PC-9 (cell line): ENCODE results near the gene CIZ1. TPM values are rescaled to one million over a fixed set of nuclear protein-coding genes. Genes with fewer than 3 reads are reported as not detected.

Source experiments
- BruUV-seq: library from RNA; stranded (reverse); fragments of 400-500 nt; replicated peaks from 2 replicates; lab custom pipeline; 2021; lab: Mats Ljungman, UMichigan
- CTCF ChIA-PET: fragments of 300-600 bp; sonication (Branson Sonifier 250); formaldehyde crosslinking; loops from one replicate; lab custom pipeline; 2022; ENCODE audit warnings: antibody characterized with exemption; lab: Charles Lee
- POLR2A ChIA-PET: fragments of 300-600 bp; sonication (Branson Sonifier 250); formaldehyde crosslinking; loops from one replicate; lab custom pipeline; 2022; ENCODE audit warnings: antibody characterized with exemption; ENCODE audit not compliant: unreplicated experiment; lab: Charles Lee
- DNase-seq, 2 experiments: peaks; one replicate each; pipeline versions ENCODE4 v3.0.0 to v3.0.0-alpha.2; 2015 to 2022; ENCODE audit warnings: mixed read lengths in 1 of 2
- H2AFZ ChIP-seq: fragments of 200-600 bp; sonication (generic); 2 replicates; pipeline ENCODE4 v1.8.1; 2017; ENCODE audit warnings: antibody characterized with exemption
- H3F3A ChIP-seq: fragments of 200-600 bp; sonication (generic); 2 replicates; pipeline ENCODE4 v1.8.1; 2017; ENCODE audit warnings: antibody characterized with exemption, mild to moderate bottlenecking, low read depth; ENCODE audit not compliant: insufficient read depth
- H3K27ac ChIP-seq: fragments of 200-600 bp; sonication (generic); 2 replicates; pipeline ENCODE4 v1.6.1; 2016; ENCODE audit warnings: mixed run types
- H3K27me3 ChIP-seq: fragments of 200-600 bp; sonication (generic); 2 replicates; pipeline ENCODE4 v1.6.1; 2016; ENCODE audit warnings: low read depth, mixed run types; ENCODE audit not compliant: insufficient read depth
- H3K36me3 ChIP-seq: fragments of 200-600 bp; sonication (generic); 2 replicates; pipeline ENCODE4 v1.6.1; 2016; ENCODE audit warnings: low read depth, mixed run types
- H3K4me1 ChIP-seq: fragments of 200-600 bp; sonication (generic); replicated peaks from 2 replicates; pipeline ENCODE4 v1.6.1; 2016; ENCODE audit warnings: mixed run types; ENCODE audit not compliant: insufficient read depth
- H3K4me2 ChIP-seq: fragments of 200-600 bp; sonication (generic); 2 replicates; pipeline ENCODE4 v1.6.1; 2017; ENCODE audit warnings: mixed run types
- H3K4me3 ChIP-seq: fragments of 200-600 bp; sonication (generic); 2 replicates; pipeline ENCODE4 v1.6.1; 2016; ENCODE audit warnings: mixed run types
- H3K79me2 ChIP-seq: fragments of 200-600 bp; sonication (generic); 2 replicates; pipeline ENCODE4 v1.6.1; 2017; ENCODE audit warnings: low read depth, mixed run types
- H3K9me2 ChIP-seq: fragments of 200-600 bp; sonication (generic); 2 replicates; pipeline ENCODE4 v1.8.1; 2017; ENCODE audit warnings: mild to moderate bottlenecking; ENCODE audit not compliant: insufficient read depth
- H3K9me3 ChIP-seq: fragments of 200-600 bp; sonication (generic); 2 replicates; pipeline ENCODE4 v1.8.1; 2016; ENCODE audit warnings: low read depth; ENCODE audit not compliant: insufficient read depth
- H4K20me1 ChIP-seq: fragments of 200-600 bp; sonication (generic); 2 replicates; pipeline ENCODE4 v1.8.1; 2017; ENCODE audit not compliant: insufficient read depth
- CTCF ChIP-seq: fragments of 200-600 bp; sonication (generic); conservative IDR thresholded peaks from 2 replicates; pipeline ENCODE4 v1.6.1; 2017; ENCODE audit warnings: mixed run types, antibody characterized with exemption, mild to moderate bottlenecking, moderate library complexity
- EZH2 ChIP-seq: fragments of 200-600 bp; sonication (generic); IDR thresholded peaks from 2 replicates; pipeline ENCODE4 v1.8.0; 2017; ENCODE audit warnings: antibody characterized with exemption, low read depth
- intact Hi-C: fragments of 100-400 bp; cut with micrococcal nuclease; formaldehyde crosslinking; loops from one replicate; pipeline ENCODE4 v1.10.0; 2022; ENCODE audit not compliant: unreplicated experiment
- total RNA-seq: library from RNA; stranded (reverse); gene quantifications from 2 replicates; pipeline ENCODE4 v1.2.3, GENCODE V29; 2021

The CIZ1 gene
- total RNA-seq, 1 experiment from 2014 or later, result 213 TPM

DNA sequence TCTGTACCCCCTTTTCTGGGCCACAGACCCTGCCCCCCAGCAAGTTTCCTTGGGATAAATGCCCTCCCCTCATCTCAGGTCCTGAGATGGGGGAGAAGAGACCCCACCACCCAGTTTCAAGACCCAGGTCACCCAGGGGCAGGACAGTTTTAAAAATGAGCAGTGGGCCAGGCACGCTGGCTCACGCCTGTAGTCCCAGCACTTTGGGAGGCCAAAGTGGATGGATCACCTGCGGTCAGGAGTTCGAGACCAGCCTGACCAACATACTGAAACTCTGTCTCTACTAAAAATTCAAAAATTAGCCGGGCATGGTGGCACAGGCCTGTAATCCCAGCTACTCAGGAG lies 69.9 kb downstream of the CIZ1 start:
- Histone ChIP-seq H3F3A (peaks cover 10% of the 10 kb centered on the region; the same call in 1 of the 2 replicates), H3K36me3 (no peaks in the 10 kb centered on the region), H3K27ac (no peak overlapping the region), H2AFZ (no peak overlapping the region), H3K79me2 (peaks cover 22% of the 10 kb centered on the region), H4K20me1 (peaks cover 19% of the 10 kb centered on the region), H3K4me3 (no peak overlapping the region), H3K4me2 (no peak overlapping the region), H3K9me2 (no peaks in the 10 kb centered on the region), H3K9me3 (no peaks in the 10 kb centered on the region), H3K27me3 (no peaks in the 10 kb centered on the region), H3K4me1 (peaks cover 9% of the 10 kb centered on the region)
- intact Hi-C loops, result no loop called here
- TF ChIP-seq CTCF (no peak), EZH2 (no peak)
- ChIA-PET CTCF (no interaction called here), POLR2A (no interaction called here)
- BruUV-seq, result no TSS peak
- no peak for DNase-seq

- CTCF ChIA-PET, result no interaction called here
- Histone ChIP-seq H3K4me3 (no peak overlapping the region), H3F3A (peaks cover 10% of the 10 kb centered on the region; the same call in 1 of the 2 replicates), H4K20me1 (peaks cover 15% of the 10 kb centered on the region), H3K4me2 (no peak overlapping the region), H3K4me1 (peaks cover 4% of the 10 kb centered on the region), H3K27ac (no peak overlapping the region), H3K9me3 (no peaks in the 10 kb centered on the region), H2AFZ (no peak overlapping the region), H3K79me2 (peaks cover 17% of the 10 kb centered on the region), H3K27me3 (no peaks in the 10 kb centered on the region), H3K36me3 (no peaks in the 10 kb centered on the region), H3K9me2 (no peaks in the 10 kb centered on the region)
- POLR2A ChIA-PET, result no interaction called here
- BruUV-seq, result no TSS peak
- TF ChIP-seq EZH2 (no peak), CTCF (no peak)
- DNase-seq, result no peak
- intact Hi-C loops, result no loop called here
Measured at GRCh38 chr9:128120741-128121465, 70.5 kb downstream of the CIZ1 start.

GRCh38 chr9:128120061-128120740 lies 71.2 kb downstream of the CIZ1 start:
- H3K4me2 ChIP-seq, result no peak overlapping the region
- no peaks in the 10 kb centered on the region for H3K9me2 ChIP-seq
- H3K4me3 ChIP-seq, result no peak overlapping the region
- H3K27me3 ChIP-seq, result no peaks in the 10 kb centered on the region
- H3K27ac ChIP-seq, result no peak overlapping the region
- H2AFZ ChIP-seq, result no peak overlapping the region
- ChIA-PET CTCF (interaction anchor here (0.7 kb wide), 2 partner anchors 24 to 55 kb away, joined by 3 read pairs; no protein-coding TSS in a partner anchor), POLR2A (no interaction called here)
- no peaks in the 10 kb centered on the region for H3K36me3 ChIP-seq
- peaks cover 10% of the 10 kb centered on the region; the same call in 1 of the 2 replicates for H3K79me2 ChIP-seq
- H3K4me1 ChIP-seq, result no peaks in the 10 kb centered on the region
- H3F3A ChIP-seq, result peaks cover 10% of the 10 kb centered on the region; the same call in 1 of the 2 replicates
- intact Hi-C loops, result no loop called here
- TF ChIP-seq EZH2, result no peak
- TF ChIP-seq CTCF, result no peak
- DNase-seq, result no peak
- no TSS peak for BruUV-seq
- H4K20me1 ChIP-seq, result peaks cover 11% of the 10 kb centered on the region
- no peaks in the 10 kb centered on the region for H3K9me3 ChIP-seq
